Peyer's patch (tissue), 4 donors: ENCODE results near the gene ST6GALNAC4. TPM values are rescaled to one million over a fixed set of nuclear protein-coding genes. Genes with fewer than 3 reads are reported as not detected.

ENCODE experiments used
- DNase-seq, 3 donors: peaks; one replicate each; pipeline ENCODE4 v3.0.0-alpha.2; 2017 to 2019
- H3K27ac ChIP-seq, 4 donors: fragments of 200-600 bp; sonication (generic); one replicate each; pipeline ENCODE4 v1.5.1; 2016 to 2019
- H3K27me3 ChIP-seq, 2 donors: fragments of 200-600 bp; sonication (generic); one replicate each; pipeline ENCODE4 v1.5.1; 2019
- H3K36me3 ChIP-seq, 3 donors: fragments of 200-600 bp; sonication (generic); one replicate each; pipeline ENCODE4 v1.5.1; 2016 to 2019
- H3K4me1 ChIP-seq, 4 donors: fragments of 200-600 bp; sonication (generic); one replicate each; pipeline ENCODE4 v1.5.1; 2016 to 2019
- H3K4me3 ChIP-seq, 4 donors: fragments of 200-600 bp; sonication (generic); 1 replicate in 3 of 4; 2 replicates in 1 of 4; pipeline ENCODE4 v1.5.1; 2016 to 2019; ENCODE audit warnings: mild to moderate bottlenecking in 1 of 4
- H3K9me3 ChIP-seq, 4 donors: fragments of 200-600 bp; sonication (generic); one replicate each; pipeline ENCODE4 v1.5.1; 2016 to 2019; ENCODE audit warnings: mild to moderate bottlenecking in 1 of 4
- POLR2A ChIP-seq, 2 donors: fragments of 450-650 bp; IDR thresholded peaks; one replicate each; pipeline ENCODE4 v1.5.1; 2017; ENCODE audit warnings: antibody characterized with exemption in 2 of 2, mild to moderate bottlenecking in 2 of 2, moderate library complexity in 2 of 2
- total RNA-seq, 4 donors: library from RNA; depleted of rRNA; stranded (reverse); fragments of >200 nt; gene quantifications; one replicate each; pipeline ENCODE4 v1.1.0, GENCODE V29; 2016
- TF ChIP-seq, protein P1 (sequence below), 6 experiments: fragments of 450-650 bp in 4 of 6; fragments of 200-600 bp in 2 of 6; sonication (generic) in 1 of 6; IDR thresholded peaks; one replicate each; pipeline ENCODE4 v1.5.1; 2017 to 2019; ENCODE audit warnings: antibody characterized with exemption in 6 of 6, mild to moderate bottlenecking in 3 of 6, moderate library complexity in 1 of 6

Gene ST6GALNAC4
- total RNA-seq, 4 donors from 2014 or later: 39.9 to 119 (median 46.7) TPM

- H3K27me3 ChIP-seq: no peaks in the 10 kb centered on the region
- no peak for TF ChIP-seq POLR2A (IDR thresholded peaks at IDR 0.05)
- TF ChIP-seq, protein P1, sequence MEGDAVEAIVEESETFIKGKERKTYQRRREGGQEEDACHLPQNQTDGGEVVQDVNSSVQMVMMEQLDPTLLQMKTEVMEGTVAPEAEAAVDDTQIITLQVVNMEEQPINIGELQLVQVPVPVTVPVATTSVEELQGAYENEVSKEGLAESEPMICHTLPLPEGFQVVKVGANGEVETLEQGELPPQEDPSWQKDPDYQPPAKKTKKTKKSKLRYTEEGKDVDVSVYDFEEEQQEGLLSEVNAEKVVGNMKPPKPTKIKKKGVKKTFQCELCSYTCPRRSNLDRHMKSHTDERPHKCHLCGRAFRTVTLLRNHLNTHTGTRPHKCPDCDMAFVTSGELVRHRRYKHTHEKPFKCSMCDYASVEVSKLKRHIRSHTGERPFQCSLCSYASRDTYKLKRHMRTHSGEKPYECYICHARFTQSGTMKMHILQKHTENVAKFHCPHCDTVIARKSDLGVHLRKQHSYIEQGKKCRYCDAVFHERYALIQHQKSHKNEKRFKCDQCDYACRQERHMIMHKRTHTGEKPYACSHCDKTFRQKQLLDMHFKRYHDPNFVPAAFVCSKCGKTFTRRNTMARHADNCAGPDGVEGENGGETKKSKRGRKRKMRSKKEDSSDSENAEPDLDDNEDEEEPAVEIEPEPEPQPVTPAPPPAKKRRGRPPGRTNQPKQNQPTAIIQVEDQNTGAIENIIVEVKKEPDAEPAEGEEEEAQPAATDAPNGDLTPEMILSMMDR (IDR thresholded peaks at IDR 0.05): no peak
- H3K36me3 ChIP-seq: no peaks in the 10 kb centered on the region
- peaks cover 5 to 67% (median 48%) of the 10 kb centered on the region in 4 donors for H3K4me1 ChIP-seq
- DNase-seq: no peak
- H3K4me3 ChIP-seq: no peak overlapping the region
- H3K9me3 ChIP-seq: no peaks in the 10 kb centered on the region
- peak overlapping the region in 1 of 4 donors; percentile 71 for H3K27ac ChIP-seq
Measured at GRCh38 chr9:127961613-127962155, 44.8 kb upstream of the ST6GALNAC4 start.

DNA sequence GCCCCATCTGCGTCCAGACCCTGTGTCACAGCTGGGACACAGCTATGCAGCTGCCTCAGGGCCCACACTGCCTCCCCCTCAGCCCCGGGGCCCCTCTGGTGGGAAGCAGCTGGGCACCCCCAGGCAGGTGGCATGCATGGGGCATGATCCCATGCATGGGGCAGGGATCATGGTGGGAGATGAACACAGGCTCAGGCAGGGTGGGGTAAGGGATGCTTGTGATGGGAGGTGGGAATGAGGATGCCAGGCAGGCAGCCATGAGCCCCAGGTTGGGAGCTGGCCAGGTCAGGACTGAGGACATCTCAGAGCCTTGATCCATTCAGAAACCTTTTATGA lies 44.3 kb upstream of the ST6GALNAC4 start:
- no peak for DNase-seq
- peak overlapping the region; percentile 37 to 86 (median 58) for H3K27ac ChIP-seq
- no peaks in the 10 kb centered on the region for H3K9me3 ChIP-seq
- H3K27me3 ChIP-seq: no peaks in the 10 kb centered on the region
- no peak overlapping the region for H3K4me3 ChIP-seq
- H3K4me1 ChIP-seq: peaks cover 5 to 67% (median 45%) of the 10 kb centered on the region in 4 donors
- TF ChIP-seq, protein P1 (IDR thresholded peaks at IDR 0.05): no peak
- TF ChIP-seq POLR2A (IDR thresholded peaks at IDR 0.05): no peak
- H3K36me3 ChIP-seq: no peaks in the 10 kb centered on the region

DNA sequence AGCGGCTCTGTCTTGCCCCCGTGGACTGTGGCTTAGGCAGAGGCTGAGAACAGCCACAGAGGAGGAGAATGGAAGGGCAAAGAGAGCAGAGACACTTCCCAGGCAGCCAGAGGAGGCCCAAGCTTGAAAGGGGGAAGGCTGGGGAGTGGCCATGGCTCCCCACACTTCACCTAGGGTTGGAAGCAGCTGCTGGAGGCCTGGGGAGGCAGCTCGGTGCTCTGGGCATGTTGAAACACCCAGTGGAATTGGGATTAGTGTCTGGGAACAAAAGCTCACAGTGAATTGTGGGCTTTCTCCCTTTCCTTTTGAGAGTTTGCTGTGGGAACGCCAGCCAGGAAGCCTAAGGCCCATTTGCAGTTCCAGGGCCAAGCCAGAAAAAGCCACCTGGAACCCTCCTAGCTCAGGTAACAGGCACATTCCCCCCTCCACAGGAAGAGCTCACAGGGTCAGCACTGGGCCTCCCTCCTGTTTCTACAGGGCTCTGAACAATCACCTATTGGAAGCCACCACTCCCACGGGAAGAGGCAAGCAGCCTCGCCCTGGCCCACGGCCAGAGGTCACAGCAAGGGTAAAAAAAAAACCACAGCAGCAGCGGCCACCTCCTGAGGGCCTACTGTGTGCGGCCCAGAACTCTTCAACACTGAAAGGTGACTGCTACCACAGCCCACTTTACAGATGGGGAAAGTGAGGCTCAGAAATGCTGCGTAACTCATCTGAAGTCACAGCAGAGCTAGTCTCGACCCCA lies 43.7 kb upstream of the ST6GALNAC4 start:
- Histone ChIP-seq H3K27ac (peak overlapping the region; percentile 37 to 86 (median 58)), H3K4me3 (no peak overlapping the region), H3K36me3 (no peaks in the 10 kb centered on the region), H3K27me3 (no peaks in the 10 kb centered on the region), H3K4me1 (peaks cover 6 to 67% (median 43%) of the 10 kb centered on the region in 4 donors), H3K9me3 (no peaks in the 10 kb centered on the region)
- TF ChIP-seq, protein P1 (IDR thresholded peaks at IDR 0.05): no peak
- peak in 1 of 2 donors; percentile 9 for TF ChIP-seq POLR2A (IDR thresholded peaks at IDR 0.05)
- DNase-seq: no peak

DNA sequence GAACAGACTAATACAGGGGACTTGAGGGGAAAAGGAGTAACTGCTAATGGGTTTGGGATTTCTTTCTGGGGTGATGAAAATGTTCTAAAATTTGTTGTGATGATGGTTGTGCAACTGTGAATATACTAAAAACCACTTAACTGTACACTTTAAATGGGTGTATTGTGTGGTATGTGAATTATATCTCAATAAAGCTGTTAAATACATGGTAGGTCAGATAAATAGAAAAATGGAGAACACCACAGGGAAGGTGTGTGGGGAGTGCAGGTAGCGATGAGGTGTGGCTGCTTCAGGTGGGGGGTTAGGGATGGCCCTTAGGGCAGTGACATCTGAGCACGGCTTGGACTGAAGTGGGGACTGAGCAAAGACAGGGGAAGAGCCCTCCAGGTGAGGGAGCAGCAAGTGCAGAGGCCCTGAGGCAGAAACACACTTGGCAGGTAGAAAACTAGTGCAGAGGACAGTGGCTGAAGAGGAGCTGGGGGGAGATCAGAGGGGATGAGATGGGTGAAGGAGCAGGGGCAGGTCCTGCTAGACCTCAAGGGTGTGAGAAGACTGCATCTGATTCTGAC lies 43.1 kb upstream of the ST6GALNAC4 start:
- TF ChIP-seq, protein P1 (IDR thresholded peaks at IDR 0.05): no peak
- no peak for TF ChIP-seq POLR2A (IDR thresholded peaks at IDR 0.05)
- H3K4me3 ChIP-seq: no peak overlapping the region

GRCh38 chr9:127959398-127959797 lies 42.6 kb upstream of the ST6GALNAC4 start:
- no peak for DNase-seq
- Histone ChIP-seq H3K4me1 (peaks cover 13 to 67% (median 45%) of the 10 kb centered on the region in 4 donors), H3K9me3 (no peaks in the 10 kb centered on the region), H3K4me3 (no peak overlapping the region), H3K27me3 (no peaks in the 10 kb centered on the region), H3K36me3 (no peaks in the 10 kb centered on the region), H3K27ac (peak overlapping the region in 2 of 4 donors; percentile 34 to 86)
- TF ChIP-seq, protein P1 (IDR thresholded peaks at IDR 0.05): no peak
- TF ChIP-seq POLR2A (IDR thresholded peaks at IDR 0.05): no peak

More for the DNA sequence above, 43.1 kb upstream of the ST6GALNAC4 start:
- Histone ChIP-seq H3K4me1 (peaks cover 13 to 67% (median 44%) of the 10 kb centered on the region in 4 donors), H3K9me3 (no peaks in the 10 kb centered on the region), H3K27me3 (no peaks in the 10 kb centered on the region), H3K36me3 (no peaks in the 10 kb centered on the region), H3K27ac (peak overlapping the region; percentile 37 to 86 (median 58))
- no peak for DNase-seq
